H1 (cell line): ENCODE measurements around the gene NTRK2. TPM values are rescaled to one million over a fixed set of nuclear protein-coding genes. Genes with fewer than 3 reads are reported as not detected.

Experiments used
- CTCF ChIA-PET: fragments of 300-600 bp; sonication (Branson Sonifier 250); formaldehyde crosslinking; loops from one replicate; lab custom pipeline; 2021; ENCODE audit not compliant: partially characterized antibody; lab: Charles Lee
- POLR2A ChIA-PET: fragments of 300-600 bp; sonication (Branson Sonifier 250); formaldehyde crosslinking; loops from one replicate; lab custom pipeline; 2021; ENCODE audit warnings: inconsistent platforms; ENCODE audit not compliant: partially characterized antibody; lab: Charles Lee
- DNase-seq, 2 experiments: peaks; one replicate each; pipeline versions ENCODE4 v3.0.0 to v3.0.0-alpha.2; 2010 to 2022; ENCODE audit warnings: low spot score in 2 of 2, low read depth in 1 of 2, mixed read lengths in 1 of 2
- FAIRE-seq: peaks from 2 replicates; lab custom pipeline; 2011; peaks lifted over from hg19 to GRCh38; lab: Jason Lieb, UNC
- H2AFZ ChIP-seq: 2 replicates; pipeline ENCODE4 v1.8.1; 2012; ENCODE audit warnings: low read length, inconsistent platforms
- H2AK5ac ChIP-seq: 2 replicates; pipeline ENCODE4 v1.6.1; 2013; ENCODE audit warnings: low read depth, low read length
- H2BK120ac ChIP-seq: replicated peaks from 2 replicates; pipeline ENCODE3; 2013; ENCODE audit warnings: low read depth, low read length, inconsistent platforms
- H2BK12ac ChIP-seq: 2 replicates; pipeline ENCODE4 v1.6.1; 2013; ENCODE audit warnings: low read depth, low read length
- H2BK15ac ChIP-seq: 2 replicates; pipeline ENCODE4 v1.6.1; 2013; ENCODE audit warnings: low read length
- H2BK20ac ChIP-seq: 2 replicates; pipeline ENCODE4 v1.6.1; 2013; ENCODE audit warnings: low read length
- H2BK5ac ChIP-seq: 2 replicates; pipeline ENCODE4 v1.6.1; 2013; ENCODE audit warnings: low read depth, low read length
- H3K14ac ChIP-seq: 2 replicates; pipeline ENCODE4 v1.6.1; 2013; ENCODE audit warnings: inconsistent platforms; ENCODE audit not compliant: insufficient read length
- H3K18ac ChIP-seq: 2 replicates; pipeline ENCODE4 v1.6.1; 2013; ENCODE audit warnings: low read length; ENCODE audit errors: extremely low read depth
- H3K23ac ChIP-seq: 2 replicates; pipeline ENCODE4 v1.6.1; 2013; ENCODE audit warnings: inconsistent platforms; ENCODE audit not compliant: insufficient read length
- H3K23me2 ChIP-seq: 2 replicates; pipeline ENCODE4 v1.6.1; 2013; ENCODE audit warnings: low read depth, low read length
- H3K27ac ChIP-seq: 2 replicates; pipeline ENCODE4 v1.6.1; 2011; ENCODE audit warnings: low read depth, low read length, inconsistent platforms
- H3K27me3 ChIP-seq, 4 experiments: replicated peaks in 1 of 4; 1 replicate in 1 of 4; 2 replicates in 3 of 4; pipeline versions ENCODE4 v1.6.1 to v1.8.1; 2011 to 2013; ENCODE audit warnings: low read length in 3 of 4, mild to moderate bottlenecking in 3 of 4, inconsistent platforms in 2 of 4, mixed read lengths in 2 of 4, moderate library complexity in 1 of 4; ENCODE audit not compliant: control insufficient read depth in 3 of 4, insufficient read depth in 3 of 4; ENCODE audit errors: extremely low read depth in 1 of 4
- H3K36me3 ChIP-seq, 4 experiments: 2 replicates each; pipeline versions ENCODE4 v1.6.1 to v1.8.1; 2011 to 2013; ENCODE audit warnings: mild to moderate bottlenecking in 4 of 4, low read length in 3 of 4, moderate library complexity in 2 of 4, control low read depth in 1 of 4, inconsistent platforms in 1 of 4; ENCODE audit not compliant: insufficient read depth in 4 of 4, control insufficient read depth in 2 of 4
- H3K4ac ChIP-seq: replicated peaks from 2 replicates; pipeline ENCODE3; 2013; ENCODE audit warnings: low read length, low read depth, mixed read lengths, inconsistent platforms; ENCODE audit not compliant: insufficient read length
- H3K4me1 ChIP-seq, 4 experiments: replicated peaks in 1 of 4; 1 replicate in 1 of 4; 2 replicates in 3 of 4; pipeline versions ENCODE4 v1.6.1 to v1.8.1; 2011 to 2013; ENCODE audit warnings: low read length in 3 of 4, inconsistent platforms in 2 of 4, mixed read lengths in 1 of 4; ENCODE audit not compliant: insufficient read depth in 4 of 4, control insufficient read depth in 3 of 4
- H3K4me2 ChIP-seq, 2 experiments: 2 replicates each; pipeline versions ENCODE4 v1.6.1 to v1.8.1; 2011 to 2013; ENCODE audit warnings: low read depth in 2 of 2, low read length in 2 of 2, control low read depth in 1 of 2, inconsistent platforms in 1 of 2, mild to moderate bottlenecking in 1 of 2; ENCODE audit not compliant: insufficient read depth in 1 of 2
- H3K4me3 ChIP-seq, 4 experiments: fragments of 200-600, 300-600 bp in 1 of 4; sonication (generic), shearing (Covaris generic), sonication (Bioruptor Twin) in 1 of 4; 2 replicates each; pipeline versions ENCODE4 v1.5.1 to v1.8.1; 2011 to 2016; ENCODE audit warnings: low read length in 4 of 4, low read depth in 3 of 4, control low read depth in 2 of 4, inconsistent platforms in 2 of 4, mild to moderate bottlenecking in 2 of 4, mixed read lengths in 1 of 4, moderate library complexity in 1 of 4; ENCODE audit not compliant: insufficient read depth in 2 of 4; ENCODE audit errors: extremely low read depth in 1 of 4
- H3K56ac ChIP-seq: replicated peaks from 2 replicates; pipeline ENCODE3; 2013; ENCODE audit warnings: low read depth, mild to moderate bottlenecking, mixed read lengths, low read length, inconsistent platforms; ENCODE audit not compliant: insufficient read length
- H3K79me1 ChIP-seq: 2 replicates; pipeline ENCODE4 v1.6.1; 2013; ENCODE audit warnings: low read depth, low read length, control low read depth
- H3K79me2 ChIP-seq, 2 experiments: 2 replicates each; pipeline versions ENCODE4 v1.6.1 to v1.8.1; 2012 to 2013; ENCODE audit warnings: low read length in 2 of 2, mild to moderate bottlenecking in 2 of 2, inconsistent platforms in 1 of 2; ENCODE audit not compliant: insufficient read depth in 2 of 2, control insufficient read depth in 1 of 2
- H3K9ac ChIP-seq, 4 experiments: replicated peaks in 1 of 4; 1 replicate in 1 of 4; 2 replicates in 3 of 4; pipeline versions ENCODE4 v1.6.1 to v1.8.1; 2011 to 2013; ENCODE audit warnings: low read depth in 3 of 4, low read length in 3 of 4, control low read depth in 2 of 4, mild to moderate bottlenecking in 2 of 4, moderate library complexity in 2 of 4, inconsistent platforms in 1 of 4; ENCODE audit errors: extremely low read depth in 1 of 4
- H3K9me3 ChIP-seq, 2 experiments: 2 replicates each; pipeline versions ENCODE4 v1.6.1 to v1.8.1; 2012 to 2013; ENCODE audit warnings: mild to moderate bottlenecking in 2 of 2, moderate library complexity in 2 of 2, control low read depth in 1 of 2, inconsistent platforms in 1 of 2, low read depth in 1 of 2, low read length in 1 of 2, mixed read lengths in 1 of 2; ENCODE audit not compliant: insufficient read depth in 2 of 2
- H4K20me1 ChIP-seq, 2 experiments: replicated peaks in 1 of 2; 2 replicates each; pipeline versions ENCODE3 to v1.8.1; 2011 to 2013; ENCODE audit warnings: inconsistent platforms in 2 of 2, low read length in 2 of 2, mild to moderate bottlenecking in 1 of 2; ENCODE audit not compliant: insufficient read depth in 2 of 2, control insufficient read depth in 1 of 2
- H4K5ac ChIP-seq: 2 replicates; pipeline ENCODE4 v1.6.1; 2013; ENCODE audit warnings: low read length, low read depth, mixed read lengths, inconsistent platforms; ENCODE audit not compliant: insufficient read length
- H4K8ac ChIP-seq: 2 replicates; pipeline ENCODE4 v1.8.0; 2013; ENCODE audit warnings: mild to moderate bottlenecking, moderate library complexity, low read length, inconsistent platforms; ENCODE audit not compliant: insufficient read depth; ENCODE audit errors: extremely low read depth
- H4K91ac ChIP-seq: replicated peaks from 2 replicates; pipeline ENCODE3; 2013; ENCODE audit warnings: low read length, mixed read lengths, inconsistent platforms; ENCODE audit not compliant: insufficient read length
- ATF3 ChIP-seq: IDR thresholded peaks from 2 replicates; pipeline ENCODE4 v1.6.1; 2011; ENCODE audit warnings: low read depth, mild to moderate bottlenecking, low read length; ENCODE audit not compliant: insufficient read depth
- CHD1 ChIP-seq: IDR thresholded peaks from 2 replicates; pipeline ENCODE4 v1.6.1; 2012; ENCODE audit warnings: low read depth, low read length, improper control_type of control experiment
- CHD2 ChIP-seq: IDR thresholded peaks from 2 replicates; pipeline ENCODE4 v1.6.1; 2012; ENCODE audit warnings: low read length, improper control_type of control experiment
- CTBP2 ChIP-seq: IDR thresholded peaks from 2 replicates; pipeline ENCODE4 v1.7.0; 2011; ENCODE audit warnings: borderline replicate concordance, mild to moderate bottlenecking, moderate library complexity, mixed read lengths, low read length; ENCODE audit not compliant: insufficient read depth, insufficient read length
- CTCF ChIP-seq, 3 experiments: IDR thresholded peaks; 1 replicate in 2 of 3; 2 replicates in 1 of 3; pipeline versions ENCODE4 v1.5.1 to v1.6.1; 2011; ENCODE audit warnings: low read length in 3 of 3, mild to moderate bottlenecking in 3 of 3, inconsistent platforms in 2 of 3, low read depth in 1 of 3, moderate library complexity in 1 of 3; ENCODE audit not compliant: insufficient read depth in 1 of 3; ENCODE audit errors: control extremely low read depth in 1 of 3
- EGR1 ChIP-seq: IDR thresholded peaks from 2 replicates; pipeline ENCODE4 v1.6.1; 2011; ENCODE audit warnings: low read depth, low read length, borderline replicate concordance
- FOSL1 ChIP-seq: IDR thresholded peaks from 2 replicates; pipeline ENCODE4 v1.6.1; 2011; ENCODE audit warnings: mild to moderate bottlenecking, low read depth, low read length, moderate library complexity; ENCODE audit not compliant: insufficient read depth
- MAFK ChIP-seq: IDR thresholded peaks from 2 replicates; pipeline ENCODE4 v1.6.1; 2012; ENCODE audit warnings: low read depth, mild to moderate bottlenecking, improper control_type of control experiment, low read length
- MAX ChIP-seq: IDR thresholded peaks from 2 replicates; pipeline ENCODE4 v1.6.1; 2012; ENCODE audit warnings: inconsistent platforms
- RBBP5 ChIP-seq: IDR thresholded peaks from 2 replicates; pipeline ENCODE4 v1.7.1; 2012; ENCODE audit warnings: low read depth, mild to moderate bottlenecking, inconsistent platforms, low read length, moderate library complexity, borderline replicate concordance
- SRF ChIP-seq: IDR thresholded peaks from 2 replicates; pipeline ENCODE4 v1.6.1; 2011; ENCODE audit warnings: mild to moderate bottlenecking, low read depth, low read length, moderate library complexity
- WGBS, 2 experiments: shearing (Covaris generic) in 1 of 2; methylation state at CpG; one replicate each; pipeline versions ENCODE4 v1.1.6 to v1.1.7; 2013 to 2015; ENCODE audit warnings: low lambda C conversion rate in 2 of 2, mixed read lengths in 2 of 2, inconsistent platforms in 1 of 2, low coverage in 1 of 2, missing lambda C conversion rate in 1 of 2; ENCODE audit not compliant: insufficient replicate concordance in 2 of 2, insufficient coverage in 1 of 2, insufficient read length in 1 of 2; ENCODE audit errors: extremely low coverage in 1 of 2, missing lambda C conversion rate in 1 of 2; 5-methylcytosine and 5-hydroxymethylcytosine counted together
- polyA plus RNA-seq, 7 experiments: library from polyadenylated mRNA; depleted of rRNA in 3 of 7; stranded (reverse) in 5 of 7; unstranded in 2 of 7; fragments of >200 nt in 5 of 7; fragments of 200-250 nt in 2 of 7; gene quantifications; 1 replicate in 5 of 7; 2 replicates in 1 of 7; 4 replicates in 1 of 7; pipeline versions ENCODE4 v1.2.1 to v1.2.3, GENCODE V29; 2011 to 2013; ENCODE audit warnings: missing spikeins in 2 of 7, mixed read lengths in 2 of 7
- total RNA-seq: library from RNA; stranded (reverse); fragmentation: NEBNext Ultra II Directional; extraction: Animal tissue kit (Norgen Biotek cat#: 25700); gene quantifications from 2 replicates; pipeline ENCODE4 v1.2.1, GENCODE V29; 2021

The NTRK2 gene
- total and polyA plus RNA-seq, 2 of the 8 experiments (the other 6 are each of a cell fraction or from before 2014, with no cell fraction given): 0.03 to 0.04 TPM

- CTCF ChIA-PET: interaction anchor here (1.2 to 1.7 kb wide), 2 partner anchors 11 to 13 kb away, joined by 4 to 7 read pairs; no protein-coding TSS in a partner anchor
- TF ChIP-seq EGR1 (no peak), CTBP2 (no peak), FOSL1 (no peak), CTCF (IDR thresholded peaks at IDR 0.05; ENCODE audit: control extremely low read depth in 1 of 3, insufficient read depth in 1 of 3, low read depth in 1 of 3, low read length in 3 of 3) (no peak), SRF (no peak), CHD1 (no peak), MAFK (no peak), CHD2 (no peak), RBBP5 (no peak), ATF3 (no peak), MAX (no peak)
- H3K4me2 ChIP-seq: no peak overlapping the region
Observed at GRCh38 chr9:84679571-84679970, 10.0 kb downstream of the NTRK2 start.

More at GRCh38 chr9:84679571-84679970, 10.0 kb downstream of the NTRK2 start:
- 100% methylated on average over 1 of the region's 1 CpG; no CpG with 5 or more reads in 1 of the 2 experiments for WGBS, 2 experiments
- Histone ChIP-seq H4K5ac (no peak overlapping the region), H2AK5ac (no peak overlapping the region), H3K23ac (no peak overlapping the region), H3K56ac (no peak overlapping the region), H3K18ac (no peak overlapping the region), H3K36me3 (no peaks in the 10 kb centered on the region), H4K91ac (no peak overlapping the region), H3K79me1 (no peaks in the 10 kb centered on the region), H3K23me2 (no peaks in the 10 kb centered on the region), H2BK5ac (no peak overlapping the region), H3K4me1 (no peaks in the 10 kb centered on the region), H3K79me2 (no peaks in the 10 kb centered on the region), H2BK20ac (no peak overlapping the region), H3K14ac (no peak overlapping the region), H4K20me1 (no peaks in the 10 kb centered on the region), H3K9ac (no peak overlapping the region), H3K4me3 (no peak overlapping the region), H3K27me3 (no peaks in the 10 kb centered on the region), H2BK12ac (no peak overlapping the region), H3K27ac (no peak overlapping the region), H3K4ac (no peak overlapping the region), H4K8ac (no peak overlapping the region), H2BK15ac (no peak overlapping the region), H2BK120ac (no peak overlapping the region), H2AFZ (no peak overlapping the region), H3K9me3 (no peaks in the 10 kb centered on the region)
- FAIRE-seq (no peak), DNase-seq (no peak)
- POLR2A ChIA-PET: no interaction called here
